GM12878 (cell line): ENCODE measurements around the gene SPRED2. TPM values are rescaled to one million over a fixed set of nuclear protein-coding genes. Genes with fewer than 3 reads are reported as not detected.

Experiments used
- ATAC-seq: fragments of 200-7000 bp; cut with Tn5 transposase; 3 replicates; pipeline ENCODE4 v1.9.1; 2020; ENCODE audit warnings: mild to moderate bottlenecking, moderate library complexity
- BruUV-seq: library from RNA; stranded (reverse); fragments of 400-500 nt; replicated peaks from 2 replicates; lab custom pipeline; 2021; lab: Mats Ljungman, UMichigan
- CTCF ChIA-PET: fragments of 300-600 bp; sonication (Branson Sonifier 250); formaldehyde crosslinking; extraction: SDS; loops from one replicate; lab custom pipeline; 2021; ENCODE audit warnings: inconsistent platforms; lab: Yijun Ruan, JAX
- POLR2A ChIA-PET: fragments of 350-600 bp; formaldehyde crosslinking; extraction: SDS; loops from one replicate; lab custom pipeline; 2021; ENCODE audit warnings: inconsistent platforms; lab: Charles Lee
- RAD21 ChIA-PET: fragments of 300-600 bp; sonication (Branson Sonifier 250); formaldehyde crosslinking; loops from one replicate; lab custom pipeline; 2023; ENCODE audit warnings: antibody characterized with exemption; ENCODE audit not compliant: unreplicated experiment; lab: Charles Lee
- SMC1A ChIA-PET: fragments of 300-600 bp; sonication (Branson Sonifier 250); formaldehyde crosslinking; loops from one replicate; lab custom pipeline; 2023; ENCODE audit not compliant: unreplicated experiment, uncharacterized antibody; lab: Charles Lee
- DNase-seq: peaks from one replicate; pipeline ENCODE4 v3.0.0-alpha.2; 2011; ENCODE audit warnings: low read depth, low spot score
- FAIRE-seq: peaks from 3 replicates; lab custom pipeline; 2011; peaks lifted over from hg19 to GRCh38; lab: Jason Lieb, UNC
- H2AFZ ChIP-seq: 2 replicates; pipeline ENCODE4 v1.6.0; 2011; ENCODE audit warnings: low read depth, low read length, control low read depth; ENCODE audit not compliant: control insufficient read depth
- H3K27ac ChIP-seq: 2 replicates; pipeline ENCODE4 v1.5.1; 2011; ENCODE audit warnings: control low read depth; ENCODE audit not compliant: control insufficient read depth, insufficient read depth
- H3K27me3 ChIP-seq, 2 experiments: replicated peaks in 1 of 2; 2 replicates each; pipeline versions ENCODE4 v1.6.0 to v1.6.1; 2011; ENCODE audit warnings: low read length in 1 of 2; ENCODE audit not compliant: control insufficient read depth in 2 of 2, insufficient read depth in 2 of 2
- H3K36me3 ChIP-seq, 2 experiments: 2 replicates each; pipeline ENCODE4 v1.5.1; 2011; ENCODE audit warnings: low read length in 1 of 2; ENCODE audit not compliant: control insufficient read depth in 2 of 2, insufficient read depth in 2 of 2
- H3K4me1 ChIP-seq: 2 replicates; pipeline ENCODE4 v1.6.1; 2011; ENCODE audit warnings: mild to moderate bottlenecking, low read length, moderate library complexity, mixed read lengths; ENCODE audit not compliant: control insufficient read depth, insufficient read depth
- H3K4me2 ChIP-seq: 2 replicates; pipeline ENCODE4 v1.6.0; 2011; ENCODE audit warnings: control low read depth; ENCODE audit not compliant: control insufficient read depth, insufficient read depth
- H3K4me3 ChIP-seq: fragments of 200-600 bp; sonication (generic); 2 replicates; pipeline ENCODE4 v1.5.1; 2016
- H3K79me2 ChIP-seq: 2 replicates; pipeline ENCODE4 v1.6.0; 2011; ENCODE audit warnings: low read length; ENCODE audit not compliant: control insufficient read depth, insufficient read depth
- H3K9ac ChIP-seq: 2 replicates; pipeline ENCODE4 v1.8.0; 2011; ENCODE audit warnings: low read length, control low read depth, mixed read lengths; ENCODE audit not compliant: control insufficient read depth, insufficient read depth
- H3K9me3 ChIP-seq: replicated peaks from 3 replicates; pipeline ENCODE4 v1.5.1; 2011; ENCODE audit warnings: mild to moderate bottlenecking, low read length; ENCODE audit not compliant: control insufficient read depth, insufficient read depth
- H4K20me1 ChIP-seq: 2 replicates; pipeline ENCODE4 v1.6.0; 2011; ENCODE audit not compliant: control insufficient read depth, insufficient read depth
- BACH1 ChIP-seq: fragments of 450-650 bp; IDR thresholded peaks from 2 replicates; pipeline ENCODE4 v1.6.1; 2017; ENCODE audit warnings: mild to moderate bottlenecking, borderline replicate concordance
- BCL3 ChIP-seq: IDR thresholded peaks from 2 replicates; pipeline ENCODE4 v1.6.1; 2011; ENCODE audit warnings: borderline replicate concordance, low read depth, mild to moderate bottlenecking, moderate library complexity, low read length; ENCODE audit not compliant: insufficient read depth, poor library complexity, severe bottlenecking
- BHLHE40 ChIP-seq, 2 experiments: fragments of 450-650 bp in 1 of 2; IDR thresholded peaks; 2 replicates each; pipeline ENCODE4 v1.6.1; 2011 to 2017; ENCODE audit warnings: low read depth in 2 of 2, borderline replicate concordance in 1 of 2, improper control_type of control experiment in 1 of 2, low read length in 1 of 2, mild to moderate bottlenecking in 1 of 2
- CBX3 ChIP-seq: fragments of 200-600 bp; sonication (generic); IDR thresholded peaks from 2 replicates; pipeline ENCODE4 v1.6.1; 2016; ENCODE audit warnings: low read depth, borderline replicate concordance
- CHD1 ChIP-seq: IDR thresholded peaks from 2 replicates; pipeline ENCODE4 v1.6.1; 2012; ENCODE audit warnings: low read depth, low read length, improper control_type of control experiment
- ESRRA ChIP-seq: IDR thresholded peaks from 2 replicates; pipeline ENCODE4 v1.6.1; 2012; ENCODE audit warnings: mild to moderate bottlenecking, low read length, improper control_type of control experiment
- GABPA ChIP-seq: IDR thresholded peaks from 2 replicates; pipeline ENCODE4 v1.6.1; 2014; ENCODE audit warnings: antibody characterized with exemption, low read depth, mild to moderate bottlenecking, inconsistent platforms
- HDAC2 ChIP-seq: fragments of 200-600 bp; sonication (generic); IDR thresholded peaks from 2 replicates; pipeline ENCODE4 v1.6.1; 2017
- IRF5 ChIP-seq: fragments of 450-650 bp; IDR thresholded peaks from 2 replicates; pipeline ENCODE4 v1.6.1; 2017; ENCODE audit warnings: borderline replicate concordance
- JUND ChIP-seq: IDR thresholded peaks from 2 replicates; pipeline ENCODE4 v1.6.1; 2012; ENCODE audit warnings: low read depth, mild to moderate bottlenecking, low read length, improper control_type of control experiment, moderate library complexity
- NBN ChIP-seq: fragments of 450-650 bp; IDR thresholded peaks from 2 replicates; pipeline ENCODE4 v1.6.1; 2016
- NFYA ChIP-seq: IDR thresholded peaks from 2 replicates; pipeline ENCODE4 v1.6.1; 2011; ENCODE audit warnings: low read depth, mild to moderate bottlenecking, low read length, improper control_type of control experiment, borderline replicate concordance
- NFYB ChIP-seq: IDR thresholded peaks from 2 replicates; pipeline ENCODE4 v1.6.1; 2011; ENCODE audit warnings: low read depth, mild to moderate bottlenecking, low read length, improper control_type of control experiment, moderate library complexity; ENCODE audit not compliant: insufficient read depth
- STAT3 ChIP-seq: IDR thresholded peaks from 2 replicates; pipeline ENCODE4 v1.6.1; 2011; ENCODE audit warnings: low read depth, low read length, improper control_type of control experiment
- ZNF207 ChIP-seq: fragments of 450-650 bp; IDR thresholded peaks from 2 replicates; pipeline ENCODE4 v1.6.1; 2014; ENCODE audit warnings: antibody characterized with exemption, mild to moderate bottlenecking, borderline replicate concordance
- in situ Hi-C: fragments of 300-500 bp; cut with MboI; formaldehyde crosslinking; loops from 9 replicates; pipeline ENCODE4 v1.14.3; 2018; ENCODE audit warnings: mixed read lengths
- intact Hi-C: fragments of 100-400 bp; cut with micrococcal nuclease; formaldehyde crosslinking; loops from one replicate; pipeline ENCODE4 v1.14.2; 2022; ENCODE audit not compliant: unreplicated experiment
- polyA plus RNA-seq, 11 experiments: library from polyadenylated mRNA; depleted of rRNA in 4 of 11; unstranded in 6 of 11; stranded (reverse) in 5 of 11; fragments of >200 nt; fragmentation: Nextera tagmentation in 4 of 11; fragmentation: Illumina TruSeq in 1 of 11; extraction: Ambion mirVana in 4 of 11; extraction: Trizol in 1 of 11; gene quantifications; 1 replicate in 1 of 11; 2 replicates in 10 of 11; pipeline versions ENCODE4 v1.2.1 to v1.2.3, GENCODE V29; 2011 to 2016; ENCODE audit warnings: inconsistent platforms in 2 of 11, missing spikeins in 2 of 11, low read depth in 1 of 11
- total RNA-seq, 4 experiments: library from RNA; depleted of rRNA in 3 of 4; stranded (reverse); fragments of >200 nt in 3 of 4; fragmentation: Illumina TruSeq in 1 of 4; extraction: Trizol in 1 of 4; gene quantifications; 2 replicates each; pipeline versions ENCODE4 v1.2.1 to v1.2.3, GENCODE V29; 2013 to 2021
- TF ChIP-seq, protein P1 (sequence below): IDR thresholded peaks from 2 replicates; pipeline ENCODE4 v1.6.1; 2011; ENCODE audit warnings: borderline replicate concordance, low read depth, mild to moderate bottlenecking, moderate library complexity, mixed read lengths, low read length; ENCODE audit not compliant: insufficient read depth; ENCODE audit errors: extremely low read length

The SPRED2 gene
- total and polyA plus RNA-seq, 10 of the 15 experiments (the other 5 are each of a cell fraction or from before 2014, with no cell fraction given) = 3.0 to 23.9 (median 9.7) TPM

GRCh38 chr2:65456886-65457285 is 24.5 kb upstream of the SPRED2 start (continued):
- no peak for TF ChIP-seq GABPA
- TF ChIP-seq CHD1 = no peak
- no peak for TF ChIP-seq JUND
- TF ChIP-seq IRF5 = no peak
- TF ChIP-seq ZNF207 = no peak
- TF ChIP-seq BCL3 = no peak
- TF ChIP-seq CBX3 = no peak
- TF ChIP-seq BHLHE40 (IDR thresholded peaks at IDR 0.05; ENCODE audit: borderline replicate concordance in 1 of 2, low read depth in 2 of 2, low read length in 1 of 2) = no peak
- no peak for TF ChIP-seq NFYB
- TF ChIP-seq, all 136 proteins: peak for 0

- DNase-seq (no peak), FAIRE-seq (no peak), ATAC-seq (no peak)
- H3K27ac ChIP-seq = no peak overlapping the region
- ChIA-PET RAD21 (no interaction called here), CTCF (interaction anchor here (1.2 to 1.8 kb wide), 3 partner anchors 25 to 269 kb away, joined by 3 to 4 read pairs (median 3); no protein-coding TSS in a partner anchor), SMC1A (no interaction called here), POLR2A (no interaction called here)
- no peaks in the 10 kb centered on the region for H4K20me1 ChIP-seq
- H3K27me3 ChIP-seq = peaks cover 0 to 1% of the 10 kb centered on the region in 2 experiments; a peak in 3 of 4 replicates
- no peak overlapping the region for H2AFZ ChIP-seq
- TF ChIP-seq GABPA (no peak), HDAC2 (no peak), STAT3 (no peak), NBN (no peak), IRF5 (no peak), BACH1 (no peak), BHLHE40 (IDR thresholded peaks at IDR 0.05; ENCODE audit: borderline replicate concordance in 1 of 2, low read depth in 2 of 2, low read length in 1 of 2) (no peak), NFYA (no peak), ESRRA (no peak)
- TF ChIP-seq, protein P1, sequence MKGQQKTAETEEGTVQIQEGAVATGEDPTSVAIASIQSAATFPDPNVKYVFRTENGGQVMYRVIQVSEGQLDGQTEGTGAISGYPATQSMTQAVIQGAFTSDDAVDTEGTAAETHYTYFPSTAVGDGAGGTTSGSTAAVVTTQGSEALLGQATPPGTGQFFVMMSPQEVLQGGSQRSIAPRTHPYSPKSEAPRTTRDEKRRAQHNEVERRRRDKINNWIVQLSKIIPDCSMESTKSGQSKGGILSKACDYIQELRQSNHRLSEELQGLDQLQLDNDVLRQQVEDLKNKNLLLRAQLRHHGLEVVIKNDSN = no peak
- no peaks in the 10 kb centered on the region for H3K4me1 ChIP-seq
- no peaks in the 10 kb centered on the region for H3K36me3 ChIP-seq
- no TSS peak for BruUV-seq
- in situ Hi-C loops = no loop called here
- no peaks in the 10 kb centered on the region for H3K79me2 ChIP-seq
- H3K9me3 ChIP-seq = no peaks in the 10 kb centered on the region
- no peak overlapping the region for H3K4me2 ChIP-seq
- H3K9ac ChIP-seq = no peak overlapping the region
- intact Hi-C loops = no loop called here
- H3K4me3 ChIP-seq = no peak overlapping the region
Observed at GRCh38 chr2:65456064-65456463, 23.7 kb upstream of the SPRED2 start.
